Stimulated activated CD8-positive, alpha-beta memory T cell treated with anti-CD3 and anti-CD28 coated beads, Interleukin-12 subunit alpha, Interleukin-12 subunit beta, amount 100 ng/mL, for 1 hour (primary cell): ENCODE results near the gene CXCL14.

Experiments used
- DNase-seq: peaks from one replicate; pipeline ENCODE4 v3.0.0-alpha.2; 2020; ENCODE audit warnings: low read depth

Gene CXCL14

GRCh38 chr5:135596157-135596763, 17.5 kb upstream of the CXCL14 start:
- DNase-seq: no peak

GRCh38 chr5:135594416-135594960, 15.7 kb upstream of the CXCL14 start:
- no peak for DNase-seq

- DNase-seq: no peak
Measured at GRCh38 chr5:135593886-135594285, 15.1 kb upstream of the CXCL14 start.

- DNase-seq: no peak
Measured at GRCh38 chr5:135593141-135593540, 14.3 kb upstream of the CXCL14 start.

GRCh38 chr5:135592312-135593045, 13.7 kb upstream of the CXCL14 start:
- DNase-seq: no peak

GRCh38 chr5:135591277-135591676, 12.5 kb upstream of the CXCL14 start:
- DNase-seq: no peak

GRCh38 chr5:135589152-135589551, 10.4 kb upstream of the CXCL14 start:
- no peak for DNase-seq

GRCh38 chr5:135587721-135588663, 9.2 kb upstream of the CXCL14 start:
- DNase-seq: no peak

GRCh38 chr5:135584918-135585317, 6.1 kb upstream of the CXCL14 start:
- DNase-seq: no peak

- DNase-seq: no peak
Measured at GRCh38 chr5:135584276-135584675, 5.5 kb upstream of the CXCL14 start.

GRCh38 chr5:135582099-135582781, 3.4 kb upstream of the CXCL14 start:
- DNase-seq: no peak

GRCh38 chr5:135578305-135578684, 496 bp downstream of the CXCL14 start:
- no peak for DNase-seq

- DNase-seq: no peak
Measured at GRCh38 chr5:135577421-135577820, 1.4 kb downstream of the CXCL14 start.

GRCh38 chr5:135576075-135576599, 2.7 kb downstream of the CXCL14 start:
- DNase-seq: no peak

- no peak for DNase-seq
Measured at GRCh38 chr5:135574493-135574892, 4.3 kb downstream of the CXCL14 start.

GRCh38 chr5:135571902-135572301, 6.9 kb downstream of the CXCL14 start:
- no peak for DNase-seq

- no peak for DNase-seq
Measured at GRCh38 chr5:135571066-135571609, 7.7 kb downstream of the CXCL14 start.

GRCh38 chr5:135570453-135570764, 8.4 kb downstream of the CXCL14 start:
- no peak for DNase-seq

GRCh38 chr5:135569755-135570452, 8.9 kb downstream of the CXCL14 start:
- no peak for DNase-seq

- DNase-seq: no peak
Measured at GRCh38 chr5:135568923-135569360, 9.8 kb downstream of the CXCL14 start.

GRCh38 chr5:135568246-135568645, 10.5 kb downstream of the CXCL14 start:
- DNase-seq: no peak
